ENCODE data around the gene SLC8A3. TPM values are rescaled to one million over a fixed set of nuclear protein-coding genes. Genes with fewer than 3 reads are reported as not detected.

SLC8A3 gene
- total RNA-seq, 1 donor: under 0.01 TPM

DNA sequence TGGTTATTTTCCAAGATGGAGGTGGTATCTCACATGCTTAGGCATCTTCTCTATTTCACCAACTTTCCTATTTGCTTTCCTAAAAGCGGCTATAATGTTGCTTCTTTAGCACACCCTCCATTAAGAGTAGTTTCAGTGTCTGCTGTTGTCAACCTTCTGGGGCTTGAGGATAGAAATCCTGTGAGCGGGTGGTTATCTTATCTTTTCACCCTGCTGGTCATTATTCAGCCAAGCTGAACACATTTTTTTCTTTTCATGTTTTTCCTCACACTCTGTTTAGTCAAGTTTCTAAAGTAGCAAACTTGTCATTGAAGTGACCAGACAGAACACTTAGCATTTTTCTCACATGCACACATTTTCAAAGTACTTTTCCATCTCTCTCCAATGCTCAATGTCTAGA, 104.5 kb downstream of the SLC8A3 start:
- TF ChIP-seq, protein P1, sequence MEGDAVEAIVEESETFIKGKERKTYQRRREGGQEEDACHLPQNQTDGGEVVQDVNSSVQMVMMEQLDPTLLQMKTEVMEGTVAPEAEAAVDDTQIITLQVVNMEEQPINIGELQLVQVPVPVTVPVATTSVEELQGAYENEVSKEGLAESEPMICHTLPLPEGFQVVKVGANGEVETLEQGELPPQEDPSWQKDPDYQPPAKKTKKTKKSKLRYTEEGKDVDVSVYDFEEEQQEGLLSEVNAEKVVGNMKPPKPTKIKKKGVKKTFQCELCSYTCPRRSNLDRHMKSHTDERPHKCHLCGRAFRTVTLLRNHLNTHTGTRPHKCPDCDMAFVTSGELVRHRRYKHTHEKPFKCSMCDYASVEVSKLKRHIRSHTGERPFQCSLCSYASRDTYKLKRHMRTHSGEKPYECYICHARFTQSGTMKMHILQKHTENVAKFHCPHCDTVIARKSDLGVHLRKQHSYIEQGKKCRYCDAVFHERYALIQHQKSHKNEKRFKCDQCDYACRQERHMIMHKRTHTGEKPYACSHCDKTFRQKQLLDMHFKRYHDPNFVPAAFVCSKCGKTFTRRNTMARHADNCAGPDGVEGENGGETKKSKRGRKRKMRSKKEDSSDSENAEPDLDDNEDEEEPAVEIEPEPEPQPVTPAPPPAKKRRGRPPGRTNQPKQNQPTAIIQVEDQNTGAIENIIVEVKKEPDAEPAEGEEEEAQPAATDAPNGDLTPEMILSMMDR (IDR thresholded peaks at IDR 0.05; ENCODE audit: extremely low read depth, low read depth, low read length): no peak

DNA sequence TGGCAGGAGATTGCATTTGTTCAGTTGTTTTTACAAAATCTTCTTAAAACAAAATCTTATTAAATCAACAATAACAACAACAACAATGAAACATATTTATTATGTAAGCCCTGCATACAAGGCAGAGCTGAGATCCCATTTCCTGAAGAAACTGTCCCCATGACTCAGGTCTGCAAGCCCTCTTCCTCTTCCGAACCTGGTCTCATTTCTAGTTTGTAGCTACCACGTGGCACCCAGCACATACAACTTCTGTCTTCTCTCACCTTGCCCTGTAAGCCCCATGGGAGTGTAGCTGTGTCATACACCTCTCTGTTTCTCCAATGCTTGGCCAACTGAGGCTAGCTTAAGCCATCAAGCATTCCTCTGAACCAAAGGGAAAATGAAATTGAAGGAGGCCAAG, 106.4 kb downstream of the SLC8A3 start:
- TF ChIP-seq, protein P1 (IDR thresholded peaks at IDR 0.05; ENCODE audit: extremely low read depth, low read depth, low read length): no peak

More for the DNA sequence above, 104.5 kb downstream of the SLC8A3 start:
- no peak for DNase-seq (ENCODE audit: insufficient read length, low spot score, missing footprints)
- no peaks in the 10 kb centered on the region for H3K36me3 ChIP-seq (ENCODE audit: insufficient read depth, low read length)
- H3K27me3 ChIP-seq (ENCODE audit: insufficient read depth, low read length): no peaks in the 10 kb centered on the region
- H3K27ac ChIP-seq (ENCODE audit: low read depth, low read length): no peak overlapping the region
- no peak overlapping the region for H3K4me2 ChIP-seq (ENCODE audit: insufficient read depth, low read length)
- no peak overlapping the region for H3K4me3 ChIP-seq (ENCODE audit: insufficient read depth, low read length)
- no peaks in the 10 kb centered on the region for H3K79me2 ChIP-seq (ENCODE audit: insufficient read depth, low read length)
- no peaks in the 10 kb centered on the region for H3K9me3 ChIP-seq (ENCODE audit: low read depth, low read length)
- H4K20me1 ChIP-seq (ENCODE audit: insufficient read depth, low read length): no peaks in the 10 kb centered on the region
- H3K4me1 ChIP-seq (ENCODE audit: insufficient read depth, low read length): no peaks in the 10 kb centered on the region
- no peak overlapping the region for H2AFZ ChIP-seq (ENCODE audit: low read length)

DNA sequence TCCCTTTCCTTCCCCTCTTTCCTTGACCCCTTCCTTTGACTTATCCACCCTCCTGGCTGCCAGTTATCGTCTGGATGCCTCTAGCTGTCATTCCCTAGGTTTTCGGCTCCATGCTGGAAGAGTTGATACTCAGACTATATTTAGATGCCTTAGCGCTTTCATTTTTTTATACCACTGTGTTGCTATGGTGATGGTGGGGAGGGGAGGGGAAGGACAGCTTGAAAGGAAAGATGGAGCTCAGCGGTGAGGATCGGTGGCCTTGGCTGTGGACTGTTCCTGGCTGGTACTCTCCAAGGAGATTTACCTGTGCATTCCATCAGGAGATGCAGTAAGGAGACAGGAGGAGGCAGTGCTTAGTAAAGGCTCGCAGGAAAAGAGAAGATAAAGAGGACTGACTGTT, 108.7 kb downstream of the SLC8A3 start:
- no peaks in the 10 kb centered on the region for H3K4me1 ChIP-seq (ENCODE audit: insufficient read depth, low read length)
- H3K36me3 ChIP-seq (ENCODE audit: insufficient read depth, low read length): no peaks in the 10 kb centered on the region
- H3K4me3 ChIP-seq (ENCODE audit: insufficient read depth, low read length): no peak overlapping the region
- H3K79me2 ChIP-seq (ENCODE audit: insufficient read depth, low read length): no peaks in the 10 kb centered on the region
- H3K27ac ChIP-seq (ENCODE audit: low read depth, low read length): no peak overlapping the region
- peaks cover 4% of the 10 kb centered on the region for H3K27me3 ChIP-seq (ENCODE audit: insufficient read depth, low read length)
- H3K9me3 ChIP-seq (ENCODE audit: low read depth, low read length): no peaks in the 10 kb centered on the region
- DNase-seq (ENCODE audit: insufficient read length, low spot score, missing footprints): no peak
- no peak overlapping the region for H2AFZ ChIP-seq (ENCODE audit: low read length)
- TF ChIP-seq, protein P1 (IDR thresholded peaks at IDR 0.05; ENCODE audit: extremely low read depth, low read depth, low read length): no peak
- H3K4me2 ChIP-seq (ENCODE audit: insufficient read depth, low read length): no peak overlapping the region
- H4K20me1 ChIP-seq (ENCODE audit: insufficient read depth, low read length): no peaks in the 10 kb centered on the region

More for the DNA sequence above, 106.4 kb downstream of the SLC8A3 start:
- no peak for DNase-seq (ENCODE audit: insufficient read length, low spot score, missing footprints)
- Histone ChIP-seq H3K27me3 (ENCODE audit: insufficient read depth, low read length) (no peaks in the 10 kb centered on the region), H3K79me2 (ENCODE audit: insufficient read depth, low read length) (no peaks in the 10 kb centered on the region), H3K4me2 (ENCODE audit: insufficient read depth, low read length) (no peak overlapping the region), H3K9me3 (ENCODE audit: low read depth, low read length) (no peaks in the 10 kb centered on the region), H3K4me3 (ENCODE audit: insufficient read depth, low read length) (no peak overlapping the region), H3K36me3 (ENCODE audit: insufficient read depth, low read length) (no peaks in the 10 kb centered on the region), H3K4me1 (ENCODE audit: insufficient read depth, low read length) (no peaks in the 10 kb centered on the region), H2AFZ (ENCODE audit: low read length) (no peak overlapping the region), H4K20me1 (ENCODE audit: insufficient read depth, low read length) (no peaks in the 10 kb centered on the region), H3K27ac (ENCODE audit: low read depth, low read length) (no peak overlapping the region)

DNA sequence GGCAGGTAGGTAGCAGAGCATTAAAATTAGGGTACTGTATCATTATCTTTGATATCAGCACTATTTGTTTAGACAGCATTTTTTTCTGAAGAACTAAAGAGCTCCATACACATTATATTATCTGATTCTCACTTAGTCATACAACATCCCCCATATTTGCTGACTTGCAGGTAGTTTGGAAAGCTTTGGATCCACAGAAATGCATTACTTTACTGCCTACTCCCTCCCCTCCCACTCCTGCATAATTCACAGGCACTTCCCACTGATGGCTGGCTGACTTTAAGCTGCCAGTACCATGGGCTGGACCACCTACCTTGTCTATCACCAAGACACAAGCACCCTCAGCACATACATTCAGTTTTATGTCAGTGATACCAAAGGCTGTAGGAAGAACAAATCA, 110.4 kb downstream of the SLC8A3 start:
- no peak for DNase-seq (ENCODE audit: insufficient read length, low spot score, missing footprints)

More for the DNA sequence above, 110.4 kb downstream of the SLC8A3 start:
- Histone ChIP-seq H3K79me2 (ENCODE audit: insufficient read depth, low read length) (no peaks in the 10 kb centered on the region), H2AFZ (ENCODE audit: low read length) (no peak overlapping the region), H3K27me3 (ENCODE audit: insufficient read depth, low read length) (peaks cover 4% of the 10 kb centered on the region), H3K36me3 (ENCODE audit: insufficient read depth, low read length) (no peaks in the 10 kb centered on the region), H4K20me1 (ENCODE audit: insufficient read depth, low read length) (no peaks in the 10 kb centered on the region), H3K4me3 (ENCODE audit: insufficient read depth, low read length) (no peak overlapping the region), H3K27ac (ENCODE audit: low read depth, low read length) (no peak overlapping the region), H3K9me3 (ENCODE audit: low read depth, low read length) (no peaks in the 10 kb centered on the region), H3K4me2 (ENCODE audit: insufficient read depth, low read length) (no peak overlapping the region), H3K4me1 (ENCODE audit: insufficient read depth, low read length) (no peaks in the 10 kb centered on the region)
- TF ChIP-seq, protein P1 (IDR thresholded peaks at IDR 0.05; ENCODE audit: extremely low read depth, low read depth, low read length): no peak

All from osteoblast (primary cell).